H1 (cell line): ENCODE results near the gene TMIGD2. TPM values are rescaled to one million over a fixed set of nuclear protein-coding genes. Genes with fewer than 3 reads are reported as not detected.

ENCODE experiments used
- CTCF ChIA-PET: fragments of 300-600 bp; sonication (Branson Sonifier 250); formaldehyde crosslinking; loops from one replicate; lab custom pipeline; 2021; ENCODE audit not compliant: partially characterized antibody; lab: Charles Lee
- POLR2A ChIA-PET: fragments of 300-600 bp; sonication (Branson Sonifier 250); formaldehyde crosslinking; loops from one replicate; lab custom pipeline; 2021; ENCODE audit warnings: inconsistent platforms; ENCODE audit not compliant: partially characterized antibody; lab: Charles Lee
- DNase-seq, 2 experiments: peaks; one replicate each; pipeline versions ENCODE4 v3.0.0 to v3.0.0-alpha.2; 2010 to 2022; ENCODE audit warnings: low spot score in 2 of 2, low read depth in 1 of 2, mixed read lengths in 1 of 2
- FAIRE-seq: peaks from 2 replicates; lab custom pipeline; 2011; peaks lifted over from hg19 to GRCh38; lab: Jason Lieb, UNC
- H2AFZ ChIP-seq: 2 replicates; pipeline ENCODE4 v1.8.1; 2012; ENCODE audit warnings: low read length, inconsistent platforms
- H2AK5ac ChIP-seq: 2 replicates; pipeline ENCODE4 v1.6.1; 2013; ENCODE audit warnings: low read depth, low read length
- H2BK120ac ChIP-seq: replicated peaks from 2 replicates; pipeline ENCODE3; 2013; ENCODE audit warnings: low read depth, low read length, inconsistent platforms
- H2BK12ac ChIP-seq: 2 replicates; pipeline ENCODE4 v1.6.1; 2013; ENCODE audit warnings: low read depth, low read length
- H2BK15ac ChIP-seq: 2 replicates; pipeline ENCODE4 v1.6.1; 2013; ENCODE audit warnings: low read length
- H2BK20ac ChIP-seq: 2 replicates; pipeline ENCODE4 v1.6.1; 2013; ENCODE audit warnings: low read length
- H2BK5ac ChIP-seq: 2 replicates; pipeline ENCODE4 v1.6.1; 2013; ENCODE audit warnings: low read depth, low read length
- H3K14ac ChIP-seq: 2 replicates; pipeline ENCODE4 v1.6.1; 2013; ENCODE audit warnings: inconsistent platforms; ENCODE audit not compliant: insufficient read length
- H3K18ac ChIP-seq: 2 replicates; pipeline ENCODE4 v1.6.1; 2013; ENCODE audit warnings: low read length; ENCODE audit errors: extremely low read depth
- H3K23ac ChIP-seq: 2 replicates; pipeline ENCODE4 v1.6.1; 2013; ENCODE audit warnings: inconsistent platforms; ENCODE audit not compliant: insufficient read length
- H3K23me2 ChIP-seq: 2 replicates; pipeline ENCODE4 v1.6.1; 2013; ENCODE audit warnings: low read depth, low read length
- H3K27ac ChIP-seq: 2 replicates; pipeline ENCODE4 v1.6.1; 2011; ENCODE audit warnings: low read depth, low read length, inconsistent platforms
- H3K27me3 ChIP-seq, 4 experiments: replicated peaks in 1 of 4; 1 replicate in 1 of 4; 2 replicates in 3 of 4; pipeline versions ENCODE4 v1.6.1 to v1.8.1; 2011 to 2013; ENCODE audit warnings: low read length in 3 of 4, mild to moderate bottlenecking in 3 of 4, inconsistent platforms in 2 of 4, mixed read lengths in 2 of 4, moderate library complexity in 1 of 4; ENCODE audit not compliant: control insufficient read depth in 3 of 4, insufficient read depth in 3 of 4; ENCODE audit errors: extremely low read depth in 1 of 4
- H3K36me3 ChIP-seq, 4 experiments: 2 replicates each; pipeline versions ENCODE4 v1.6.1 to v1.8.1; 2011 to 2013; ENCODE audit warnings: mild to moderate bottlenecking in 4 of 4, low read length in 3 of 4, moderate library complexity in 2 of 4, control low read depth in 1 of 4, inconsistent platforms in 1 of 4; ENCODE audit not compliant: insufficient read depth in 4 of 4, control insufficient read depth in 2 of 4
- H3K4ac ChIP-seq: replicated peaks from 2 replicates; pipeline ENCODE3; 2013; ENCODE audit warnings: low read length, low read depth, mixed read lengths, inconsistent platforms; ENCODE audit not compliant: insufficient read length
- H3K4me1 ChIP-seq, 4 experiments: replicated peaks in 1 of 4; 1 replicate in 1 of 4; 2 replicates in 3 of 4; pipeline versions ENCODE4 v1.6.1 to v1.8.1; 2011 to 2013; ENCODE audit warnings: low read length in 3 of 4, inconsistent platforms in 2 of 4, mixed read lengths in 1 of 4; ENCODE audit not compliant: insufficient read depth in 4 of 4, control insufficient read depth in 3 of 4
- H3K4me2 ChIP-seq, 2 experiments: 2 replicates each; pipeline versions ENCODE4 v1.6.1 to v1.8.1; 2011 to 2013; ENCODE audit warnings: low read depth in 2 of 2, low read length in 2 of 2, control low read depth in 1 of 2, inconsistent platforms in 1 of 2, mild to moderate bottlenecking in 1 of 2; ENCODE audit not compliant: insufficient read depth in 1 of 2
- H3K4me3 ChIP-seq, 4 experiments: fragments of 200-600, 300-600 bp in 1 of 4; sonication (generic), shearing (Covaris generic), sonication (Bioruptor Twin) in 1 of 4; 2 replicates each; pipeline versions ENCODE4 v1.5.1 to v1.8.1; 2011 to 2016; ENCODE audit warnings: low read length in 4 of 4, low read depth in 3 of 4, control low read depth in 2 of 4, inconsistent platforms in 2 of 4, mild to moderate bottlenecking in 2 of 4, mixed read lengths in 1 of 4, moderate library complexity in 1 of 4; ENCODE audit not compliant: insufficient read depth in 2 of 4; ENCODE audit errors: extremely low read depth in 1 of 4
- H3K56ac ChIP-seq: replicated peaks from 2 replicates; pipeline ENCODE3; 2013; ENCODE audit warnings: low read depth, mild to moderate bottlenecking, mixed read lengths, low read length, inconsistent platforms; ENCODE audit not compliant: insufficient read length
- H3K79me1 ChIP-seq: 2 replicates; pipeline ENCODE4 v1.6.1; 2013; ENCODE audit warnings: low read depth, low read length, control low read depth
- H3K79me2 ChIP-seq, 2 experiments: 2 replicates each; pipeline versions ENCODE4 v1.6.1 to v1.8.1; 2012 to 2013; ENCODE audit warnings: low read length in 2 of 2, mild to moderate bottlenecking in 2 of 2, inconsistent platforms in 1 of 2; ENCODE audit not compliant: insufficient read depth in 2 of 2, control insufficient read depth in 1 of 2
- H3K9ac ChIP-seq, 4 experiments: replicated peaks in 1 of 4; 1 replicate in 1 of 4; 2 replicates in 3 of 4; pipeline versions ENCODE4 v1.6.1 to v1.8.1; 2011 to 2013; ENCODE audit warnings: low read depth in 3 of 4, low read length in 3 of 4, control low read depth in 2 of 4, mild to moderate bottlenecking in 2 of 4, moderate library complexity in 2 of 4, inconsistent platforms in 1 of 4; ENCODE audit errors: extremely low read depth in 1 of 4
- H3K9me3 ChIP-seq, 2 experiments: 2 replicates each; pipeline versions ENCODE4 v1.6.1 to v1.8.1; 2012 to 2013; ENCODE audit warnings: mild to moderate bottlenecking in 2 of 2, moderate library complexity in 2 of 2, control low read depth in 1 of 2, inconsistent platforms in 1 of 2, low read depth in 1 of 2, low read length in 1 of 2, mixed read lengths in 1 of 2; ENCODE audit not compliant: insufficient read depth in 2 of 2
- H4K20me1 ChIP-seq, 2 experiments: replicated peaks in 1 of 2; 2 replicates each; pipeline versions ENCODE3 to v1.8.1; 2011 to 2013; ENCODE audit warnings: inconsistent platforms in 2 of 2, low read length in 2 of 2, mild to moderate bottlenecking in 1 of 2; ENCODE audit not compliant: insufficient read depth in 2 of 2, control insufficient read depth in 1 of 2
- H4K5ac ChIP-seq: 2 replicates; pipeline ENCODE4 v1.6.1; 2013; ENCODE audit warnings: low read length, low read depth, mixed read lengths, inconsistent platforms; ENCODE audit not compliant: insufficient read length
- H4K8ac ChIP-seq: 2 replicates; pipeline ENCODE4 v1.8.0; 2013; ENCODE audit warnings: mild to moderate bottlenecking, moderate library complexity, low read length, inconsistent platforms; ENCODE audit not compliant: insufficient read depth; ENCODE audit errors: extremely low read depth
- H4K91ac ChIP-seq: replicated peaks from 2 replicates; pipeline ENCODE3; 2013; ENCODE audit warnings: low read length, mixed read lengths, inconsistent platforms; ENCODE audit not compliant: insufficient read length
- FOSL1 ChIP-seq: IDR thresholded peaks from 2 replicates; pipeline ENCODE4 v1.6.1; 2011; ENCODE audit warnings: mild to moderate bottlenecking, low read depth, low read length, moderate library complexity; ENCODE audit not compliant: insufficient read depth
- PHF8 ChIP-seq: fragments of 200-600 bp; sonication (generic); conservative IDR thresholded peaks from 2 replicates; pipeline ENCODE4 v1.7.1; 2012; ENCODE audit warnings: low read depth, mild to moderate bottlenecking, inconsistent platforms, low read length, moderate library complexity
- SP1 ChIP-seq: IDR thresholded peaks from 2 replicates; pipeline ENCODE4 v1.6.1; 2011; ENCODE audit warnings: low read depth, low read length
- TAF1 ChIP-seq: IDR thresholded peaks from 2 replicates; pipeline ENCODE4 v1.6.1; 2011; ENCODE audit warnings: mild to moderate bottlenecking, low read depth, low read length
- YY1 ChIP-seq: IDR thresholded peaks from 2 replicates; pipeline ENCODE4 v1.6.1; 2011; ENCODE audit warnings: low read depth, mild to moderate bottlenecking, low read length
- ZNF274 ChIP-seq: IDR thresholded peaks from 2 replicates; pipeline ENCODE4 v1.7.0; 2012; ENCODE audit warnings: low read length, borderline replicate concordance; ENCODE audit errors: extremely low read depth
- WGBS, 2 experiments: shearing (Covaris generic) in 1 of 2; methylation state at CpG; one replicate each; pipeline versions ENCODE4 v1.1.6 to v1.1.7; 2013 to 2015; ENCODE audit warnings: low lambda C conversion rate in 2 of 2, mixed read lengths in 2 of 2, inconsistent platforms in 1 of 2, low coverage in 1 of 2, missing lambda C conversion rate in 1 of 2; ENCODE audit not compliant: insufficient replicate concordance in 2 of 2, insufficient coverage in 1 of 2, insufficient read length in 1 of 2; ENCODE audit errors: extremely low coverage in 1 of 2, missing lambda C conversion rate in 1 of 2; 5-methylcytosine and 5-hydroxymethylcytosine counted together
- polyA plus RNA-seq, 7 experiments: library from polyadenylated mRNA; depleted of rRNA in 3 of 7; stranded (reverse) in 5 of 7; unstranded in 2 of 7; fragments of >200 nt in 5 of 7; fragments of 200-250 nt in 2 of 7; gene quantifications; 1 replicate in 5 of 7; 2 replicates in 1 of 7; 4 replicates in 1 of 7; pipeline versions ENCODE4 v1.2.1 to v1.2.3, GENCODE V29; 2011 to 2013; ENCODE audit warnings: missing spikeins in 2 of 7, mixed read lengths in 2 of 7
- total RNA-seq: library from RNA; stranded (reverse); fragmentation: NEBNext Ultra II Directional; extraction: Animal tissue kit (Norgen Biotek cat#: 25700); gene quantifications from 2 replicates; pipeline ENCODE4 v1.2.1, GENCODE V29; 2021
- TF ChIP-seq, protein P1 (sequence below), 3 experiments: IDR thresholded peaks; 1 replicate in 2 of 3; 2 replicates in 1 of 3; pipeline versions ENCODE4 v1.5.1 to v1.6.1; 2011; ENCODE audit warnings: low read length in 3 of 3, mild to moderate bottlenecking in 3 of 3, inconsistent platforms in 2 of 3, low read depth in 1 of 3, moderate library complexity in 1 of 3; ENCODE audit not compliant: insufficient read depth in 1 of 3; ENCODE audit errors: control extremely low read depth in 1 of 3
- TF ChIP-seq, protein P2 (sequence below): IDR thresholded peaks from 2 replicates; pipeline ENCODE4 v1.6.1; 2011; ENCODE audit warnings: low read length, improper control_type of control experiment

Gene TMIGD2
- total and polyA plus RNA-seq, 2 of the 8 experiments (the other 6 are each of a cell fraction or from before 2014, with no cell fraction given): 0.39 to 0.41 TPM

- Histone ChIP-seq H3K56ac (no peak overlapping the region), H3K23ac (no peak overlapping the region), H3K79me1 (no peaks in the 10 kb centered on the region), H2BK5ac (no peak overlapping the region), H2BK12ac (no peak overlapping the region), H3K4me1 (peaks cover 0 to 15% (median 1%) of the 10 kb centered on the region in 4 experiments; a peak in 5 of 7 replicates), H3K27ac (no peak overlapping the region), H3K18ac (no peak overlapping the region), H2BK20ac (no peak overlapping the region), H3K4ac (no peak overlapping the region), H4K91ac (no peak overlapping the region), H3K36me3 (no peaks in the 10 kb centered on the region), H3K9me3 (no peaks in the 10 kb centered on the region), H4K8ac (no peak overlapping the region), H3K9ac (no peak overlapping the region), H2AFZ (no peak overlapping the region), H3K79me2 (no peaks in the 10 kb centered on the region), H3K4me2 (no peak overlapping the region), H3K4me3 (no peak overlapping the region), H3K14ac (no peak overlapping the region), H4K20me1 (no peaks in the 10 kb centered on the region), H3K23me2 (no peaks in the 10 kb centered on the region), H2BK15ac (no peak overlapping the region), H2BK120ac (no peak overlapping the region), H3K27me3 (no peaks in the 10 kb centered on the region), H2AK5ac (no peak overlapping the region), H4K5ac (no peak overlapping the region)
- FAIRE-seq: no peak
- 76% methylated on average over 8 of the region's 8 CpGs; no CpG with 5 or more reads in 1 of the 2 experiments for WGBS, 2 experiments
- CTCF ChIA-PET: interaction anchor here (0.6 to 4.9 kb wide), 8 partner anchors 11 to 57 kb away, joined by 3 to 47 read pairs (median 3); no protein-coding TSS in a partner anchor
- TF ChIP-seq ZNF274: no peak
- no peak for TF ChIP-seq TAF1
- TF ChIP-seq, protein P1, sequence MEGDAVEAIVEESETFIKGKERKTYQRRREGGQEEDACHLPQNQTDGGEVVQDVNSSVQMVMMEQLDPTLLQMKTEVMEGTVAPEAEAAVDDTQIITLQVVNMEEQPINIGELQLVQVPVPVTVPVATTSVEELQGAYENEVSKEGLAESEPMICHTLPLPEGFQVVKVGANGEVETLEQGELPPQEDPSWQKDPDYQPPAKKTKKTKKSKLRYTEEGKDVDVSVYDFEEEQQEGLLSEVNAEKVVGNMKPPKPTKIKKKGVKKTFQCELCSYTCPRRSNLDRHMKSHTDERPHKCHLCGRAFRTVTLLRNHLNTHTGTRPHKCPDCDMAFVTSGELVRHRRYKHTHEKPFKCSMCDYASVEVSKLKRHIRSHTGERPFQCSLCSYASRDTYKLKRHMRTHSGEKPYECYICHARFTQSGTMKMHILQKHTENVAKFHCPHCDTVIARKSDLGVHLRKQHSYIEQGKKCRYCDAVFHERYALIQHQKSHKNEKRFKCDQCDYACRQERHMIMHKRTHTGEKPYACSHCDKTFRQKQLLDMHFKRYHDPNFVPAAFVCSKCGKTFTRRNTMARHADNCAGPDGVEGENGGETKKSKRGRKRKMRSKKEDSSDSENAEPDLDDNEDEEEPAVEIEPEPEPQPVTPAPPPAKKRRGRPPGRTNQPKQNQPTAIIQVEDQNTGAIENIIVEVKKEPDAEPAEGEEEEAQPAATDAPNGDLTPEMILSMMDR (IDR thresholded peaks at IDR 0.05; ENCODE audit: control extremely low read depth in 1 of 3, insufficient read depth in 1 of 3, low read depth in 1 of 3, low read length in 3 of 3): no peak
- TF ChIP-seq, protein P2, sequence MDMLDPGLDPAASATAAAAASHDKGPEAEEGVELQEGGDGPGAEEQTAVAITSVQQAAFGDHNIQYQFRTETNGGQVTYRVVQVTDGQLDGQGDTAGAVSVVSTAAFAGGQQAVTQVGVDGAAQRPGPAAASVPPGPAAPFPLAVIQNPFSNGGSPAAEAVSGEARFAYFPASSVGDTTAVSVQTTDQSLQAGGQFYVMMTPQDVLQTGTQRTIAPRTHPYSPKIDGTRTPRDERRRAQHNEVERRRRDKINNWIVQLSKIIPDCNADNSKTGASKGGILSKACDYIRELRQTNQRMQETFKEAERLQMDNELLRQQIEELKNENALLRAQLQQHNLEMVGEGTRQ: no peak
- no peak for TF ChIP-seq SP1
- no peak for TF ChIP-seq FOSL1
- no peak for TF ChIP-seq PHF8
- no peak for TF ChIP-seq YY1
- DNase-seq: no peak
- POLR2A ChIA-PET: interaction anchor here (0.7 to 1.3 kb wide), 4 partner anchors 12 to 43 kb away, joined by 3 to 4 read pairs (median 3); no protein-coding TSS in a partner anchor
These were observed 3.2 kb downstream of the TMIGD2 start for GRCh38 chr19:4298810-4299550.
